ENCODE measurements around the gene MS4A2. TPM values are rescaled to one million over a fixed set of nuclear protein-coding genes. Genes with fewer than 3 reads are reported as not detected.

Gene MS4A2
- total RNA-seq, 1 donor from 2014 or later, result not detected

DNA sequence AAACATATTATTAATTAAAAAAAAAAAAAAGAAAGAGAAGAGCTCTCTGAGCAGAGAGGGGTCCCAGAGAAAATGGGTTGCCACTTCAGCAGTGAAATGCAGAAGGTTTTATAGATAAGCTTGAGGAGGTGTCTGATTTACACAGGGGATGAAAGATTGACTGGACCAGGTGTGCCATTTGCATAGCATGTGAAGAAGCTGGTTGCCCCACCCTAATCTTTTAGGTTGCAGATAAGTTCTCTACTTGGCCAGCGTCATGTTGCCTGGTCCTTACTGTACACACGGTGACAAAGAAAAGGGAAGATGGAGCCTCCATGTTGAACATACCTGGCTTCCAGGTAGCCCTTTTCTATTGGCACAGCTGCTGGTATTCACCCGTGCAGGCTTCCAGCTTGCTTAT lies 41.4 kb downstream of the MS4A2 start:
- H3K27me3 Mint-ChIP-seq (ENCODE audit: low read depth), result no peaks in the 10 kb centered on the region
- no peak overlapping the region for H3K4me3 Mint-ChIP-seq
- TF ChIP-seq, protein P1, sequence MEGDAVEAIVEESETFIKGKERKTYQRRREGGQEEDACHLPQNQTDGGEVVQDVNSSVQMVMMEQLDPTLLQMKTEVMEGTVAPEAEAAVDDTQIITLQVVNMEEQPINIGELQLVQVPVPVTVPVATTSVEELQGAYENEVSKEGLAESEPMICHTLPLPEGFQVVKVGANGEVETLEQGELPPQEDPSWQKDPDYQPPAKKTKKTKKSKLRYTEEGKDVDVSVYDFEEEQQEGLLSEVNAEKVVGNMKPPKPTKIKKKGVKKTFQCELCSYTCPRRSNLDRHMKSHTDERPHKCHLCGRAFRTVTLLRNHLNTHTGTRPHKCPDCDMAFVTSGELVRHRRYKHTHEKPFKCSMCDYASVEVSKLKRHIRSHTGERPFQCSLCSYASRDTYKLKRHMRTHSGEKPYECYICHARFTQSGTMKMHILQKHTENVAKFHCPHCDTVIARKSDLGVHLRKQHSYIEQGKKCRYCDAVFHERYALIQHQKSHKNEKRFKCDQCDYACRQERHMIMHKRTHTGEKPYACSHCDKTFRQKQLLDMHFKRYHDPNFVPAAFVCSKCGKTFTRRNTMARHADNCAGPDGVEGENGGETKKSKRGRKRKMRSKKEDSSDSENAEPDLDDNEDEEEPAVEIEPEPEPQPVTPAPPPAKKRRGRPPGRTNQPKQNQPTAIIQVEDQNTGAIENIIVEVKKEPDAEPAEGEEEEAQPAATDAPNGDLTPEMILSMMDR (conservative IDR thresholded peaks at IDR 0.05), result no peak
- DNase-seq (ENCODE audit: low read depth, low spot score), result no peak
- no peak overlapping the region for H3K27ac Mint-ChIP-seq (ENCODE audit: unreplicated experiment)
- peaks cover 6% of the 10 kb centered on the region for H3K4me1 Mint-ChIP-seq
- peaks cover 18% of the 10 kb centered on the region for H3K9me3 Mint-ChIP-seq
- peaks cover 3% of the 10 kb centered on the region for H3K36me3 Mint-ChIP-seq (ENCODE audit: low read depth)

DNA sequence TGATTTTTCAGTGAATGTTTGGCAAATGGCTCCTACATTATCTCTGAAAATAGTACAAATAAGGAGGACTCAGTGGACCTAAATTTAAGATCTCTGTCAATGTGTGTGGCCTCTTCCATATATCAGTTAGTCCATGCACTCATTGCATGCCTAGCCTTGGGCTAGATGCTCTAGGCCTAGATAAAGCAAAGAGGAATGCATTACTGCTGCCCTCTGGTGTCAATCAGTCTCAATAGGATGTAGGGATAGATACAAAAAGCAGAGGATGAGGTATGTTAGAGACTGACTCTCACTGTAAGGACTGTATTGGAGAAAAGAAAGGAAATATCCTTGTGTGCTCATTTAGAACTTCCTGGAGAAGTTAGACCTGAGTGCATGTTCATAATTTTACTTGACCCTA lies 42.0 kb downstream of the MS4A2 start:
- Mint-ChIP-seq H3K27me3 (ENCODE audit: low read depth) (no peaks in the 10 kb centered on the region), H3K9me3 (peaks cover 18% of the 10 kb centered on the region), H3K4me1 (peaks cover 6% of the 10 kb centered on the region), H3K4me3 (no peak overlapping the region), H3K27ac (ENCODE audit: unreplicated experiment) (no peak overlapping the region), H3K36me3 (ENCODE audit: low read depth) (peaks cover 3% of the 10 kb centered on the region)
- peak; percentile 22 for DNase-seq (ENCODE audit: low read depth, low spot score)
- TF ChIP-seq, protein P1 (conservative IDR thresholded peaks at IDR 0.05), result peak; percentile 53

DNA sequence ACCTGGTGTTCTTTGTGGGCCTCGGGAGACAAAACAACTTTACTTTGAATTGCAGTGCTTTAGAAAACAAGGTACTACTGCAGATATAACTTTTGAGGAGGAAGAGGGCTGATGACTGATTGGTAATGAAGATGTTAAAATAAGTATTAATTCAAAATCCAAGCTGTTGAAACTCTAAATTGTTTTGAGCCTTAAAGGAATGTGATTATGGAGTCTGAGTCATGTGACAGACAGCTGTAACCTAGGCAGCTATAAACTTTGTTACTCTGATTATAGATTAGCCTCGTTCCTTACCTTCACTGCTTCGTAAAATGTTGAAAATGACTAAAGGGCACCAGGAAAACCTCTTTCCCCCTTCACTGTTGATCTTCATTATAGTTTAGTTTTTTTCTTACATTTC lies 43.4 kb downstream of the MS4A2 start:
- Mint-ChIP-seq H3K27me3 (ENCODE audit: low read depth) (no peaks in the 10 kb centered on the region), H3K4me3 (no peak overlapping the region), H3K36me3 (ENCODE audit: low read depth) (peaks cover 3% of the 10 kb centered on the region), H3K9me3 (peaks cover 18% of the 10 kb centered on the region), H3K27ac (ENCODE audit: unreplicated experiment) (no peak overlapping the region), H3K4me1 (peaks cover 6% of the 10 kb centered on the region)
- TF ChIP-seq, protein P1 (conservative IDR thresholded peaks at IDR 0.05), result no peak
- no peak for DNase-seq (ENCODE audit: low read depth, low spot score)

DNA sequence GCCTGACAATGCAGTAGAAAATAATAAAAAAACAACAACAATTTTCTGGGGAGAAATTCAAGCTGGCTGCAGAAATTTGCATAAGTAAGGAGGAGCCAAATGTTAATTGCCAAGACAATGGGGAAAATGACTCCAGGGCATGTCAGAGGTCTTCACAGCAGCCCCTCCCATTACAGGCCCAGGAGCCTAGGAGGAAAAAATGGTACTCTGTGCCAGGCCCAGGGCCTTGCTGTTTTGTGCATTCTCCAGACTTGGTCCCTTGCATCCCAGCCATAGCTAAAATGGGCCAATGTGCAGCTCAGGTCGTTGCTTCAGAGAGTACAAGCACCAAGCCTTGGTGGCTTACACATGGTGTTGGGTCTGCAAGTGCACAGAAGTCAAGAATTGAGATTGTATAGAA lies 45.5 kb downstream of the MS4A2 start:
- H3K27me3 Mint-ChIP-seq (ENCODE audit: low read depth), result peaks cover 3% of the 10 kb centered on the region
- no peak overlapping the region for H3K27ac Mint-ChIP-seq (ENCODE audit: unreplicated experiment)
- peaks cover 13% of the 10 kb centered on the region for H3K9me3 Mint-ChIP-seq
- peaks cover 3% of the 10 kb centered on the region for H3K36me3 Mint-ChIP-seq (ENCODE audit: low read depth)
- TF ChIP-seq, protein P1 (conservative IDR thresholded peaks at IDR 0.05), result no peak
- DNase-seq (ENCODE audit: low read depth, low spot score), result no peak
- H3K4me1 Mint-ChIP-seq, result no peaks in the 10 kb centered on the region
- H3K4me3 Mint-ChIP-seq, result no peak overlapping the region

DNA sequence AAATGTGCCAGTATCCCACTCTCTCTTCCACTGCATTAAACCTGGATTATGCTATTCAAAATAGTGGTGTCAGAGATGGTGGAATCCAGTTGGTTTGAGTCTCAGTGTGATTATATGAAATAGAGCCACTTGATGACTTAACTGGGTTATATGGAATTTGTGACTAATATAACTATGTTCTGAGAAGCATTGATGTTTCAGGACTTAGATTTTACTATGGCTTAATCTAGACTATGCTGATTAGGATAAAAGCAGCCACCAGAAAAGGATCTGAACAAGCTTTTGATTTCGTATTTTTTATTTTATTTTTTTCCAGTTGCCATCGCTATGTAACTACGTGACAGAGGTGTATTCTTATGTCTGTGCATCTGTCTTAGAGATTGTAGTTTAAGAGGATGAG lies 55.3 kb downstream of the MS4A2 start:
- H3K27me3 Mint-ChIP-seq (ENCODE audit: low read depth), result peaks cover 2% of the 10 kb centered on the region
- DNase-seq (ENCODE audit: low read depth, low spot score), result no peak
- H3K4me1 Mint-ChIP-seq, result no peaks in the 10 kb centered on the region
- no peak overlapping the region for H3K4me3 Mint-ChIP-seq
- H3K9me3 Mint-ChIP-seq, result no peaks in the 10 kb centered on the region
- H3K36me3 Mint-ChIP-seq (ENCODE audit: low read depth), result no peaks in the 10 kb centered on the region
- TF ChIP-seq, protein P1 (conservative IDR thresholded peaks at IDR 0.05), result no peak
- H3K27ac Mint-ChIP-seq (ENCODE audit: unreplicated experiment), result no peak overlapping the region

DNA sequence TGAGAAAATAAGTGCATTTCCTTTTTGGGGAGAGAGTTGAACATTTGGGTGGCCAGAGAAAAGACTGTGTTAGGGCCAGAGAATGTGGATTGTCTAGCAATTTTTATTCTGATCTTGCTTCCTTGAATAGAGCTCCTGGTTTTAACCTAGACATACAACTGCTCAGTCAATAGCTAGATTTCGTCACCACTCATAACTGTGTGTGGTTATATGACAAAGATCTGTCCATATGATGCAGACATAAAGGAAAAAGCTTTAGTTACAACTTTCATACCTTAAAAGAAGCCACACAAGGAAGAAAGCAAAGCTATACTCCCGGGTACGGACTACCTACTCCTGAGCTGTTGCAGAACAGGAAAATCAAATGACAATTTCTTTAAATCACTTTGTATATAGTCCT lies 57.2 kb downstream of the MS4A2 start:
- Mint-ChIP-seq H3K4me3 (no peak overlapping the region), H3K9me3 (no peaks in the 10 kb centered on the region)

More for the DNA sequence above, 57.2 kb downstream of the MS4A2 start:
- H3K27me3 Mint-ChIP-seq (ENCODE audit: low read depth), result peaks cover 2% of the 10 kb centered on the region
- H3K27ac Mint-ChIP-seq (ENCODE audit: unreplicated experiment), result no peak overlapping the region
- DNase-seq (ENCODE audit: low read depth, low spot score), result no peak
- TF ChIP-seq, protein P1 (conservative IDR thresholded peaks at IDR 0.05), result no peak
- H3K36me3 Mint-ChIP-seq (ENCODE audit: low read depth), result no peaks in the 10 kb centered on the region
- no peaks in the 10 kb centered on the region for H3K4me1 Mint-ChIP-seq

Measured in neural crest cell (in vitro differentiated cells).